IPS DF 6.9 (cell line): ENCODE data around the gene MED25.

Experiments used
- DNase-seq: peaks from one replicate; pipeline ENCODE4 v3.0.0-alpha.2; 2013; ENCODE audit warnings: low read depth, low spot score
- H3K27ac ChIP-seq: one replicate; pipeline ENCODE4 v1.5.1; 2013; ENCODE audit warnings: low read length, control low read depth
- H3K27me3 ChIP-seq: 2 replicates; pipeline ENCODE4 v1.6.1; 2013; ENCODE audit warnings: mild to moderate bottlenecking, low read length; ENCODE audit not compliant: control insufficient read depth, insufficient read depth
- H3K36me3 ChIP-seq: 2 replicates; pipeline ENCODE4 v1.6.1; 2013; ENCODE audit warnings: low read length; ENCODE audit not compliant: control insufficient read depth, insufficient read depth
- H3K4me1 ChIP-seq: 2 replicates; pipeline ENCODE4 v1.6.1; 2013; ENCODE audit warnings: low read length; ENCODE audit not compliant: control insufficient read depth, insufficient read depth
- H3K4me3 ChIP-seq: 2 replicates; pipeline ENCODE4 v1.5.1; 2013; ENCODE audit warnings: mild to moderate bottlenecking, low read length
- H3K9me3 ChIP-seq: 2 replicates; pipeline ENCODE4 v1.6.1; 2013; ENCODE audit warnings: low read length, inconsistent platforms; ENCODE audit not compliant: control insufficient read depth, insufficient read depth
- WGBS: extraction: QIAGEN DNeasy Blood & Tissue Kit; methylation state at CpG from one replicate; pipeline ENCODE4 v1.1.7; 2013; ENCODE audit warnings: mixed read lengths, missing lambda C conversion rate; ENCODE audit not compliant: insufficient read length, insufficient coverage; 5-methylcytosine and 5-hydroxymethylcytosine counted together

The MED25 gene

GRCh38 chr19:49807058-49807903, 10.8 kb upstream of the MED25 start:
- Histone ChIP-seq H3K36me3 (peaks cover 6% of the 10 kb centered on the region; the same call in 1 of the 2 replicates), H3K9me3 (no peaks in the 10 kb centered on the region), H3K4me3 (no peak overlapping the region), H3K4me1 (peaks cover 7% of the 10 kb centered on the region), H3K27ac (no peak overlapping the region), H3K27me3 (no peaks in the 10 kb centered on the region)
- WGBS = no CpG with 5 or more reads among the region's 18 CpGs
- DNase-seq = no peak

GRCh38 chr19:49807904-49808675, 10.0 kb upstream of the MED25 start:
- no peak for DNase-seq
- Histone ChIP-seq H3K27ac (no peak overlapping the region), H3K27me3 (no peaks in the 10 kb centered on the region), H3K4me1 (peaks cover 5% of the 10 kb centered on the region), H3K4me3 (no peak overlapping the region), H3K36me3 (peaks cover 6% of the 10 kb centered on the region; the same call in 1 of the 2 replicates), H3K9me3 (no peaks in the 10 kb centered on the region)
- WGBS = no CpG with 5 or more reads among the region's 20 CpGs

- no CpG with 5 or more reads among the region's 31 CpGs for WGBS
- Histone ChIP-seq H3K27ac (no peak overlapping the region), H3K27me3 (no peaks in the 10 kb centered on the region), H3K9me3 (no peaks in the 10 kb centered on the region), H3K36me3 (peaks cover 3% of the 10 kb centered on the region; the same call in 1 of the 2 replicates), H3K4me1 (peaks cover 5% of the 10 kb centered on the region), H3K4me3 (peak overlapping the region; percentile 23; the same call in 1 of the 2 replicates)
- peak; percentile 57 for DNase-seq
Observed at GRCh38 chr19:49808711-49809159, 9.4 kb upstream of the MED25 start.

- no CpG with 5 or more reads among the region's 50 CpGs for WGBS
- Histone ChIP-seq H3K9me3 (no peaks in the 10 kb centered on the region), H3K27me3 (no peaks in the 10 kb centered on the region), H3K4me3 (peak overlapping the region; percentile 23; the same call in 1 of the 2 replicates), H3K4me1 (peaks cover 5% of the 10 kb centered on the region), H3K27ac (no peak overlapping the region), H3K36me3 (peaks cover 3% of the 10 kb centered on the region; the same call in 1 of the 2 replicates)
- no peak for DNase-seq
Observed at GRCh38 chr19:49809160-49809940, 8.7 kb upstream of the MED25 start.

- H3K27ac ChIP-seq = no peak overlapping the region
- H3K36me3 ChIP-seq = peaks cover 3% of the 10 kb centered on the region; the same call in 1 of the 2 replicates
- WGBS = no CpG with 5 or more reads among the region's 5 CpGs
- H3K4me3 ChIP-seq = no peak overlapping the region
- DNase-seq = no peak
- no peaks in the 10 kb centered on the region for H3K9me3 ChIP-seq
- no peaks in the 10 kb centered on the region for H3K27me3 ChIP-seq
- peaks cover 5% of the 10 kb centered on the region for H3K4me1 ChIP-seq
Observed at GRCh38 chr19:49809941-49810389, 8.1 kb upstream of the MED25 start.

- H3K27me3 ChIP-seq = no peaks in the 10 kb centered on the region
- no peak for DNase-seq
- peaks cover 3% of the 10 kb centered on the region; the same call in 1 of the 2 replicates for H3K36me3 ChIP-seq
- no peaks in the 10 kb centered on the region for H3K9me3 ChIP-seq
- no peak overlapping the region for H3K4me3 ChIP-seq
- peaks cover 5% of the 10 kb centered on the region for H3K4me1 ChIP-seq
- H3K27ac ChIP-seq = no peak overlapping the region
- WGBS = no CpG with 5 or more reads among the region's 6 CpGs
Observed at GRCh38 chr19:49811328-49811727, 6.8 kb upstream of the MED25 start.

GRCh38 chr19:49812452-49812996, 5.6 kb upstream of the MED25 start:
- no CpG with 5 or more reads among the region's 11 CpGs for WGBS
- peaks cover 5% of the 10 kb centered on the region for H3K4me1 ChIP-seq

GRCh38 chr19:49812997-49813861, 4.9 kb upstream of the MED25 start, which contains the start of gene FUZ:
TSS of gene FUZ (minus strand) at chr19:49813292. CDS start at chr19:49813106, 186 bp downstream.
- no peaks in the 10 kb centered on the region for H3K36me3 ChIP-seq
- H3K27ac ChIP-seq = no peak within 1 kb of the TSS
- no peaks in the 10 kb centered on the region for H3K27me3 ChIP-seq
- H3K9me3 ChIP-seq = no peaks in the 10 kb centered on the region
- DNase-seq = peak; percentile 96
- peak within 1 kb of the TSS; percentile 89; the same call in 1 of the 2 replicates for H3K4me3 ChIP-seq
- peaks cover 5% of the 10 kb centered on the region for H3K4me1 ChIP-seq
- WGBS = no CpG with 5 or more reads among the region's 45 CpGs

More at GRCh38 chr19:49812452-49812996, 5.6 kb upstream of the MED25 start:
- H3K36me3 ChIP-seq = no peaks in the 10 kb centered on the region
- peak overlapping the region; percentile 89; the same call in 1 of the 2 replicates for H3K4me3 ChIP-seq
- H3K27ac ChIP-seq = no peak overlapping the region
- no peaks in the 10 kb centered on the region for H3K9me3 ChIP-seq
- no peaks in the 10 kb centered on the region for H3K27me3 ChIP-seq
- DNase-seq = no peak

GRCh38 chr19:49814010-49814409, 4.1 kb upstream of the MED25 start:
- H3K9me3 ChIP-seq = no peaks in the 10 kb centered on the region
- no peak for DNase-seq
- no peaks in the 10 kb centered on the region for H3K36me3 ChIP-seq
- H3K27ac ChIP-seq = no peak overlapping the region
- H3K27me3 ChIP-seq = no peaks in the 10 kb centered on the region
- H3K4me3 ChIP-seq = no peak overlapping the region
- no CpG with 5 or more reads among the region's 1 CpG for WGBS
- peaks cover 6% of the 10 kb centered on the region for H3K4me1 ChIP-seq
